ENCODE measurements around the gene AHCYL2.
"Not testable (repeated sequence)": the region's sequence is repeated elsewhere in the genome, so short reads cannot be mapped to it uniquely, and the experiment has no call there.

Gene AHCYL2

DNA sequence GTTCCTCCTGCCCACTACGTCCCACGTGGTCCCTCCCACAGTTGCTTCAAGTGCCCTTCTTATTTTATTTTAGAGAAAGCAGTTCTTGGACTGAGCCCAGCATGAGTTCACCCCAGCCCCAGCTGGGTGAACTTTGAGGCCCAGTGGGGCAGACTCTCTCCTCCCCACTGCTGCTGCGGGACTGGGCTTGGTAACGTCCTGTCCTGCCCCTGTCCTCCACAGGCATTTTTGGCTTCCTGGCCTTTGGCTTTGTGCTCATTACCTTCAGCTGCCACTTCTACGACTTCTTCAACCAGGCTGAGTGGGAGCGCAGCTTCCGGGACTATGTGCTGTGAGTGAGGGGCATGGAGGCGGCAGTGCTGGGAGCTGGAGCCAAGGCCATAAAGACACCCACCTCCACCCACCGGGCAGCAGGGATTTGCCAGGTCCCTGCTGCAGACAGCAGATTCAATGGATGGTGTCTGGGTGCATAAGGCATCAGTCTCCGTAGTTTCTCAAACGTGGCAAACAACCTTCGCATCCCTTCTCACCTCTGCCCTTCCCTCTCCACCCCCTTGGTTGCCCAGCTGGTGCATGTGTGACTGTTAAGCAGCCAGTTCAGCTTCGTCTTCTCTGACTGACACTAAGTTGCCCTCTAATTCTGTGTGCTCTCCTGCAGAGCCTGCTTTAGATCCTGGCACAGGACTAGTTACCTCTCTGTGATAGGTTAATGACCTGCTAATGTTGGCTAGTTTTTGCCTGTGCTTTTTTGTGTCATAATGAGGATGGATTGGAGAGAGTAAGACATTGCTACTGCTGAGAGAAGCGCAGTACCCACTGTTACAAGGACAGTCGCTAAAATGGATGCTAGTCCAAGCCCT lies 15.5 kb upstream of the AHCYL2 start:
- DNase-seq, result no peak

DNA sequence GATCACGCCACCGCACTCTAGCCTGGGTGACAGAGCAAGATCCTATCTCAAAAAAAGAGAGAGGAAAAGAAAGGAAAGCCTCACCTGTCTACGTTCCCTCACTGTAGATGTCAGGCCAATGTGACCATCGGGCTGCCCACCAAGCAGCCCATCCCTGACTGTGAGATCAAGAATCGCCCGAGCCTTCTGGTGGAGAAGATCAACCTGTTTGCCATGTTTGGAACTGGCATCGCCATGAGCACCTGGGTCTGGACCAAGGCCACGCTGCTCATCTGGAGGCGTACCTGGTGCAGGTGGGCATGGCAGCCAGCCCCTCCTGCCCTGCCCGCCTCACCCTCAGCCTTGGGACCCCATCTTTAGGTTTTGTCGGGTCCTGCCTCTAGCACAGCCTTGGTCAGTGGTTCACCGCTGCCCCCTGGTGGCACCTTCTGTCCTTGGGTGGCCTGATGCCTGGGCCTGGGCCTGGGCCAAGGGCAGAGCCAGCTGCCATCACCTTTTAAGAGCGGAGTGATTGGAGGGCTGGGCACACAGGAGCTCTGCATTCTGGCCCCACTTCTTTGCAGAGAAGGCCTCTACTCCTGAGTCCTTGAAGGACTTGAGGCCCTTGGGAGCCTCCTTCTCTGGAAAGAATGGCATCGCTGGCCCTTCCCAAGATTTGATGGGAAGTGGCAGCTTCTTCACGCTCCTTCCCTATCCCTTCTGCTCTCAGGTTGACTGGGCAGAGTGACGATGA lies 14.4 kb upstream of the AHCYL2 start:
- DNase-seq, result peak in 1 of 2 experiments; percentile 62

DNA sequence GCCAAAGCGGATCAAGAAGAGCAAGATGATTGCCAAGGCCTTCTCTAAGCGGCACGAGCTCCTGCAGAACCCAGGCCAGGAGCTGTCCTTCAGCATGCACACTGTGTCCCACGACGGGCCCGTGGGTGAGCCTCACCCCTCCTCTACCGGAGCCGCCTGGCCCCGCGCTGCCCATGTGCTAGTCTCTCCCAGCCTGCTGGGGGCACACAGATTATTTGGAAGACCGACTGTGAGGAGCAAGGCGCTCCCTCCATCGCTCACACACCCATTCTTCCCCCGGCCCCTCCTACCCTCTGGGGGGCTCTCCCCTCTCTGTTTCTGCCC lies 13.9 kb upstream of the AHCYL2 start:
- DNase-seq, result no peak

DNA sequence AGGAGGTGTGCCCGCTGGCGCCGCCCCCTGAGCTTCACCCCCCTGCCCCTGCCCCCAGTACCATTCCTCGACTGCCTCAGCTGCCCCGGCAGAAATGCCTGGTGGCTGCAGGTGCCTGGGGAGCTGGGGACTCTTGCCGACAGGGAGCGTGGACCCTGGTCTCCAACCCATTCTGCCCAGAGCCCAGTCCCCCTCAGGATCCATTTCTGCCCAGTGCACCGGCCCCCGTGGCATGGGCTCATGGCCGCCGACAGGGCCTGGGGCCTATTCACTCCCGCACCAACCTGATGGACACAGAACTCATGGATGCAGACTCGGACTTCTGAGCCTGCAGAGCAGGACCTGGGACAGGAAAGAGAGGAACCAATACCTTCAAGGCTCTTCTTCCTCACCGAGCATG lies 12.7 kb upstream of the AHCYL2 start:
- DNase-seq, result no peak

DNA sequence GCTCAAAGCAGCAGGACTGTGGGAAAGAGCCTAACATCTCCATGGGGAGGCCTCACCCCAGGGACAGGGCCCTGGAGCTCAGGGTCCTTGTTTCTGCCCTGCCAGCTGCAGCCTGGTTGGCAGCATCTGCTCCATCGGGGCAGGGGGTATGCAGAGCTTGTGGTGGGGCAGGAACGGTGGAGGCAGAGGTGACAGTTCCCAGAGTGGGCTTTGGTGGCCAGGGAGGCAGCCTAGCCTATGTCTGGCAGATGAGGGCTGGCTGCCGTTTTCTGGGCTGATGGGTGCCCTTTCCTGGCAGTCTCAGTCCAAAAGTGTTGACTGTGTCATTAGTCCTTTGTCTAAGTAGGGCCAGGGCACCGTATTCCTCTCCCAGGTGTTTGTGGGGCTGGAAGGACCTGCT lies 12.2 kb upstream of the AHCYL2 start:
- DNase-seq, result no peak

DNA sequence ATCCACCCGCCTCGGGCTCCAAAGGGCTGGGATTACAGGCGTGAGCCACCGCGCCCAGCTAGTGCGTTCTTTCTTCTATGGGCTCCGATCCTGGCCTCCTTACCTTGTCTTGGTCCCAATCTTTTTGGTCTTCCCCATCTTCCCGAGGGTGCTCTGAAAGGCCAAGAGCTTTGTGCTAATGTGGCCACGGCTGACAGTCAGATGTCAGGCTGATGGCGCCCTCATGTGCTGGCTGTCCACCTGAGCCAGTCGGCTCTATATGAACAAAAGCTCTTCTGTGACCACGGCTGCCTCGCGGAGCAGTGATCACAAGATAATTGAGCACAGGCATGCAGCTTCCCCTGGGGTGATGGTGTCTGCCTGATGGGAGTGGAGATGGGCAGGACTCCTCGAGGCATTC lies 11.0 kb upstream of the AHCYL2 start:
- DNase-seq, result no peak

DNA sequence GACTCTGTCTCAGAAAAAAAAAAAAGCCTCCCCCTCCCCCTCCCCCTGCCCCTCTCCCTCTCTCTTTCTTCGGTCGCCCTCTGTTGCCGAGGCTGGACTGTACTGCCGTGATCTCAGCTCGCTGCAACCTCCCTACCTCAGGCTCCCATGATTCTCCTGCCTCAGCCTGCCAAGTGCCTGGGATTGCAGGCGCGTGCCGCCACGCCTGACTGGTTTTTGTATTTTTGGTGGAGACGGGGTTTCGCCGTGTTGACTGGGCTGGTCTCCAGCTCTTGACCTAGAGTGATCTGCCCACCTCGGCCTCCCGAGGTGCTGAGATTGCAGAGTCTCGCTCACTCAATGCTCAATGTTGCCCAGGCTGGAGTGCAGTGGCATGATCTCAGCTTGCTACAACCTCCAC lies 9.1 kb upstream of the AHCYL2 start:
- not testable (repeated sequence) for DNase-seq

DNA sequence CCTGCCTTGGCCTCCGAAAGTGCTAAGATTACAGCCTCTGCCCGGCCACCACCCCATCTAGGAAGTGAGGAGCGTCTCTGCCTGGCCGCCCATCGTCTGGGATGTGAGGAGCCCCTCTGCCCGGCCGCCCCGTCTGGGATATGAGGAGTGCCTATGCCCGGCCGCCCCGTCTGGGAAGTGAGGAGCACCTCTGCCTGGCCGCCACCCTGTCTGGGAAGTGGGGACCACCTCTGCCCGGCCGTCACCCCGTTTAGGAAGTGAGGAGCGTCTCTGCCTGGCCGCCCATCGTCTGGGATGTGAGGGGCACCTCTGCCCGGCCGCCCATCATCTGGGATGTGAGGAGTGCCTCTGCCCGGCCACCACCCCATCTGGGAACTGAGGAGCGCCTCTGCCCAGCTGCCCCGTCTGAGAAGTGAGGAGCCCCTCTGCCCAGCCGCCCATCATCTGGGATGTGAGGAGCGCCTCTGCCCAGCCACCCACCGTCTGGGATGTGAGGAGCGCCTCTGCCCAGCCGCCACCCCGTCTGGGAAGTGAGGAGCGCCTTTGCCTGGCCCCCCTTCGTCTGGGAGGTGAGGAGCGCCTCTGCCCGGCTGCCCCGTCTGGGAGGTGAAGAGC lies 8.6 kb upstream of the AHCYL2 start:
- DNase-seq, result not testable (repeated sequence)

DNA sequence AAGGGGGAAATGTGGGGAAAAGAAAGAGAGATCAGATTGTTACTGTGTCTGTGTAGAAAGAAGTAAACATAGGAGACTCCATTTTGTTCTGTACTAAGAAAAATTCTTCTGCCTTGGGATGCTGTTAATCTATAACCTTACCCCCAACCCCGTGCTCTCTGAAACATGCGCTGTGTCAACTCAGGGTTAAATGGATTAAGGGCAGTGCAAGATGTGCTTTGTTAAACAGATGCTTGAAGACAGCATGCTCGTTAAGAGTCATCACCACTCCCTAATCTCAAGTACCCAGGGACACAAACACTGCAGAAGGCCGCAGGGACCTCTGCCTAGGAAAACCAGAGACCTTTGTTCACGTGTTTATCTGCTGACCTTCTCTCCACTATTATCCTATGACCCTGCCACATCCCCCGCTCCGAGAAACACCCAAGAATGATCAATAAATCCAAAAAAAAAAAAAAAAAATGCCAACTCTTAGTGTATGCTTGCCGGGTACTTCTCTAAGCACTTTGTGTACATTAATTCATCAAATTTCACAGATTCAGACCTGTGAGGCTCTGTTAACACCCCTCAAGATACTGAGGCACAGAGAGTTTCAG lies 7.9 kb upstream of the AHCYL2 start:
- DNase-seq, result not testable (repeated sequence)

DNA sequence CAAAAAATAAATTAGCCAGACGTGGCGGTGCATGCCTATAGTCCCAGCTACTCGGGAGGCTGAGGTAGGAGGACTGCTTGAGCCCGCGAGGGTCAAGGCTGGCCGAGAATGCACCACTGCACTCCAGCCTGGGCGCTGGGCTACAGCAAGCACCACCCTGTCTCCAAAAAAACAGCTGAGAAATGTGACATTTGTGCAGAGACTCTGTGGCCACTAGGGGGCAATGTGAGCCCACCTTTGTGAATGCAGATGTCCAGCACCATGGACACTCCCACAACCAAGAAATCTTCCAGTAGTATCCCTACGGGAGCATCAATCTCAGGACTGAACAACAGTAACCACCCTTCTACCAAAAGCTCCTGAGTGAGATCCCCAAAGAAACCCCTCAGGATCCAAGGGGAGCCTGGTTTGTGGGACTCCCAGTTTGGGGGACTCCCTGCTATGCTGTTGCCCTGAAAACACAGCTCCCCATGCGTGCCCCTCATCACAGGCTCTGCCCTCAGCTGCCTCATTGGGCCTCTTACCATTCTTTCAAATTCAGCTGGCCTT lies 6.2 kb upstream of the AHCYL2 start:
- peak in 1 of 2 experiments; percentile 27 for DNase-seq

DNA sequence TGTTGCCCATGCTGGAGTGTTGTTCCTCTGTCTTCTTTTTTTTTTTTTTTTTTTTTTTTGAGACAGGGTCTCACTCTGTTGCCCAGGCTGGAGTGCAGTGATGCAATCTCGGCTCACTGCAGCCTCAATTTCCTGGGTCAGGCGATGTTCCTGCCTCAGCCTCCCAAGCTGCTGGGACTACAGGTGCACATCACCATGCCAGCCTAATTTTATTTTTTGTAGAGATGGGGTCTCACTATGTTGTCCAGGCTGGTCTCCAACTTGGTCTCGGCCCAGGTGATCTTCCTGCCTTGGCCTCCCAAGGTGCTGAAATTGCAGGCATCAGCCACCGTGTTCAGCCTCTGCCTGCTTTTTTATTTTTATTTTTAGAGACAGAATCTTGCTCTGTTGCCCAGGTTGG lies 5.7 kb upstream of the AHCYL2 start:
- DNase-seq, result not testable (repeated sequence)

DNA sequence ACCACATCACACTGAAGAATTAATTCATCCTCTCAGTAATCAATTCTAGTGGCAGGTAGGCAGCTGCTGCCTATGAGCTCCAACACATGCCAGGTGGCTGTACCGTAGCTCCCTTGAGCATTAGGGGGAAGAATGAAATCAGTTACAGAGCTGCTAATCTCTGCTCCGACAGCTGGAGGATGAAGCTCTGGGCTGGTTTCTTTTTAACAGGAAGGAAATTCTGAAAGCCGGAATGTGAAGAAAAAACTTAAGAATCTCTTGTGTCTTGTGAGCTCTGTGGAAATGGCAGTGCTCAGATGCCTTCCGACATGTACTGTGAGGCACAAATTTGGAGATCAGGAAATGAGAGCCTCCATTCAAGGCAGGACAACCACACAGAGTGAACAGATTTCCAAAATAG lies 2.8 kb upstream of the AHCYL2 start:
- no peak for DNase-seq

DNA sequence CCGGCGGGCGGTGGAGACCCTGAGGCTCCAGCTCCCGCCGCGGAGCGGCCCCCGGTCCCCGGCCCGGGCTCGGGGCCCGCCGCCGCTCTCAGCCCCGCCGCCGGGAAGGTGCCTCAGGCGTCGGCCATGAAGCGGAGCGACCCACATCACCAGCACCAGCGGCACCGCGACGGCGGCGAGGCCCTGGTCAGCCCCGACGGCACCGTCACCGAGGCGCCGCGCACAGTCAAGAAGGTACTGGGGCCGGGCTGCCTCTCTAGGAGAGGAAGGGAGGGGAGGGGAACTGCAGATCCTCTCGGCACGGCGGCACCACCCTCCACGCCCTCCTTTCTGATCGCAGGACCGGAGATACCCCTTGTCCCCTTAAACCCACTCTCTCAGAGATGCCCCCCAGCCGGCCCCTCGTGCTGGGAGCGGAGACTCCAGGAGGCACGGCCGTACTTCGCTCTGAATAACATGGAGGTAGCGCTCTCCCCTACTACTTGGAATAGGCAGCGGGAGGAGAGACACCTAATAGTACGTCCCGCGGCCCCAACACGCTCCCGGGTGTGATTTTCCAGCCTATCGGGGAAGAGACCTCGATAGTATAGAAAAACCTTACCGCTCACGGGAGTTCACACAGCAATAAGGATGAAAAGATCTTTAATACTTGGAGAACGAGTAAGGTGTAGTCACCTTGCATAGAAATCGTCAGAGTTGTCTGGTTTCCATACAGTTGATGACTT lies 538 bp downstream of the AHCYL2 start:
- peak in 1 of 2 experiments; percentile 7 for DNase-seq

DNA sequence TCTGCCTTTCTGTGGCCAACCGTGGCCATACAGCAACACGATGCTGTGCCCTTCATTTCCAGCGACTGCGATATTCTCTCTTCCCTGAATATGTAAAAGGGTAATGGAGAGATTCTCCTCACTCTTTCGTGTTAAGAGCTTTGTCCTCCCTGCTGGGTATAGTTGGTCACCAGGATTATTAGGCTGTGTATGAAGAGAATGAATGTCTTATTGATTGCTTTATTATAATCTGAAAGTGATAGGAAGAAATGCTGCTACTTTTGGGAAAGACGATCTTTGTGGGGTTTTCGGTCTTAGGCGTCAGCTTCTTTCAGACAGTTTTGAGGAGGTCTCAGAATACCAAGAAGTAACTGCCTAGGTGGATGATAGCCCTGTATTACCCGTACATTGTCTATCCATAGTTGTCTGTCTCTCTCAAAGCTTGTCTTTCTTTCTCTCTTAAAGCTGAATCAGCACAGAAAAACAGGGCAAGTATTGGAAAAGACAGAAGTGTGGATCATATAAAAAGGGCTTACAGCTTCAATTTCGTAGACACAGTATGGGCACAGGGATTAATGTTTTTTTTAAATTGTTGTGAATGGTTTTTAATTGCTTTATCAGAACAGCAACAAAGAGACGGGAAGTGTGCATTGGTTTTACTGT lies 1.2 kb downstream of the AHCYL2 start:
- DNase-seq, result peak in 1 of 2 experiments; percentile 15

DNA sequence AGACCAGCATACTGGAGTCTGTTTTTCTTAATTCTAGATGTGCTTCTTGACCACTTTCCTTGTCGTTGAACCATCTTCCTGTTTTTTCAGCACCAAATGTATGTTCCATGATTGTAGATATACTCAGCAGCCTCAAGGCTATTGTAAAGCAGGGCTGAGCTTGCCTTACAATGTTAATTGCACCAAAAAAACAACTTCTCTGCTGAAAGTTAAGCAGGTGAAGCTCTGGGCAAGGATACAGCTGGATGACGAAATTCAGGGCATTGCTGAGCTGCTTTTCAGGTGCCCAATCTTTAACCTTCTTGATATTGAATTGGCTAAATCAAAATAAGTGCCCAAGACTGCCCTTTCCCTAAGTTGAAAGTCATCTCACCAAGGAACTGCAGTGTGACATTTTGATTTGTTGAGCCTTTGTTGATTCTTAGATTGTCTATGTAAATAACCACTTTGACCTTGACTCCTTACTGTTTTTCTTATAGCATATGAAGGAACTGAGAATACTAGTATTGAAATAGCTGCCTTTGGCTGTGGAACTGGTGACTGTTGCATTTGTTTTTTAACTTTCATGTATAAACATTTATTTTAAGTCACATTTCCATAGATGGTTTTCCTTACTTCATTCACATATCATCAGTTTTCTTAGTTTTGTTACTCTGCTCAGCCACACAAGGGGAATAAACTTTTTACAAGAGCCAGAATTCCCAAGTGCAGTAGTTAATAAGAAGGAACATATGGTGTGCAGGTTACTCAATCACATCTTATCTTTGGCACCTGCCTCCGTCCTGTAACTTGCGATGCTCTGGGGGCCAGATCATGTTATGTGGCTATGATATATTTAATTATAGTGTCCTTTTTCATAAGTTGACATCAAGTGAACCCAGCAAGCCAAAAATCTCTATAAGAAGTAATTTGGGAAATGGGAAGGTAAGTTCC lies 3.1 kb downstream of the AHCYL2 start:
- DNase-seq, result no peak

DNA sequence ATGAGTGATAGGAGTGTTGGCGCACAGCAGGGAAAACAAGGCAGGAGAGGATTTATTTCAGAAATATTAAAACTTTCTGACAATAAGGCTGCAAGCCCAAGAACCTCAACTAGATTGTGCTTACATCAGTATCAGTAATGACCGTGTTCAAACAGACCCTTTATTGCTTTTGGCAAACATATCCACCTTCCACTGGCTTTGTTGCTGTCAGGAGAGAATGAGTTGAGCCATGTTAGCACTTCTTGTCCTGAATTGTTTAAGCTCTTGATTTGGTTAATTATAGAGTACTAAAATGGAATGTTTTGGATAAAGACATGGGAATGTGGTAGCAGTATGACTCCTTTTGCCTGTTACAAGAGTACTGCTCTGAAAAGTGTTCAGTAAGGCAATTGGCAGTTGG lies 3.8 kb downstream of the AHCYL2 start:
- DNase-seq, result no peak

DNA sequence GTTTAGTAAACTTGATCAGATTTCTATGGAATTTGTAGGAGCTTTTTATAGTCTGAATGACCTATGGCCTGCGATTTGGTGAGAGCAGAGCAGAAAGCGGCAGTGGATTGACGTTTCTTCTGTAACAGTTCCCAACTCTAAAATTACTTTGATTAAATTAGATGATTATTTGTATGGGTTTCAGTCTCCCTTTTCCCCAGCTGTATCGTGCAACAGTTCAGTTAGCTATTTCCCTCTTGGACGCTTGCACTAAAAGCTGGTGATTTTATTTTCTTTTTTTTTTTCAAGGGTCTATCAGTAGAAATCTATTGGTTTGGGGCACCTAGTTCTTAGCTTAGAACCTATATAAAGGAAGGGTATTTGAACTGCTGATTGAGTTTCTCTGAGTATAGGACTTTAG lies 6.8 kb downstream of the AHCYL2 start:
- DNase-seq, result no peak

DNA sequence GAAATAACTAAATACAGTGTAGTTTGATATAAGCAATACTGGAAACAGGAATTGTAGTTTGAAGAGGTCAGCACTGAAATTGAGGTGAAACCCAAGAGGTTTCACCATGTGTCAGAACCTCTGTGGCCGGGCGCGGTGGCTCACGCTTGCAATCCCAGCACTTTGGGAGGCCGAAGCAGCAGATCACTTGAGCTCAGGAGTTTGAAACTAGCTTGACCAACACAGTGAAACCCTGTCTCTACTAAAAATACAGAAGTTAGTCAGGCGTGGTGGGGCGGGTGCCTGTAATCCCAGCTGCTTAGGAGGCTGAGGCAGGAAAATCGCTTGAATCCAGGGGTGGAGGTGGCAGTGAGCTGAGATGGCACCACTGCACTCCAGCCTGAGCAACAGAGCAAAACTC lies 13.7 kb downstream of the AHCYL2 start:
- no peak for DNase-seq

DNA sequence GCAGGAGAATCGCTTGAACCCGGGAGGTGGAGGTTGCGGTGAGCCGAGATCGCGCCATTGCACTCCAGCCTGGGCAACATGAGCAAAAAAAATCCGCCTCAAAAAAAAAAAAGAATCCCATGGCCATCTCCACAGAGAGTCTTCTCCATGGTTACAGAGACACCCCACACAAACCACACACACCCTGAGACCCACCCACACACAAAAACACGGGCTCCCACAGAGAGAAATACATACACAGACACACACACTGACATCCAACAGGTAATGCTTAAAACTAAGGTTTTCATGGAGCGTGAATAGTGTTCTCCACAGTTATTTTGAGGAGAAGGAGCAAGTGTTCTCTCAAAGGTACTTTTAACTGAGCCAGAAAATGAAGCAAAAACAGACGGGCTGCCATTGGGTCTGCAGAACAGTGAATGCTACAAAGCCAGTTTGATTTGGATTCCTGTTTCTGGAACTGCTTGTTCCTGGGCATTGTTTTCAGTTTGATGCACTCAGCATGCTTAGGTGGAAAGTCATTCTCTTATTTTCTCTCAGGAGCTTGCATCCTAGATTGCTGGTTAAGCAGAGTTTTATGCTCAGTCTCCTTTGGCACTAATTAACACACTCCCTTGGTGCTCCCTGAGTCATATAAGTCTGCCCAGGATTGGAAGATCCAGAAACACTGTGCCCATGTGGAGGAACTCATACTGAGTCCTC lies 15.4 kb downstream of the AHCYL2 start:
- no peak for DNase-seq

DNA sequence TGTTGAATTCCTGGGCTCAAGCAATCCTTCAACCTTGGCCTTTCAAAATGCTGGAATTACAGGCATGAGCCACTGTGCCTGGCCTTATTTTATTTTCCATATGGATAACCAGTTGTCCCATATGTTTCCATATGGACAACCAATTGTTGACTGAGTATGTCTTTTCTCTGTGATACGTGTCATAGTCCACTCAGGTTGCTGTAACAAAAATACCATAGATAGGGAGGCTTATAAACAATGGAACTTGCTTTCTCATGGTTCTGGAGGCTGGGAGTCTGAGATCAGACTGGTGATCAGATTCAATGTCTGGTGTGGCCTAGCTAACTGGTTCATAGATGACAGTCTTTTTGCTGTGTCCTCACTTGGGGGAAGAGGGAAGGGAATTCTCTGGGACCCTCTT lies 19.4 kb downstream of the AHCYL2 start:
- DNase-seq, result no peak
